PC-3 (cell line): ENCODE measurements around the gene SLC6A7. TPM values are rescaled to one million over a fixed set of nuclear protein-coding genes. Genes with fewer than 3 reads are reported as not detected.

Experiments used
- ATAC-seq: fragments of 200-7000 bp; cut with Tn5 transposase; 2 replicates; pipeline ENCODE4 v1.9.1; 2020; ENCODE audit warnings: mild to moderate bottlenecking, moderate library complexity
- BruUV-seq: library from RNA; stranded (reverse); fragments of 400-500 nt; replicated peaks from 2 replicates; lab custom pipeline; 2021; lab: Mats Ljungman, UMichigan
- CTCF ChIA-PET: fragments of 300-600 bp; sonication (Branson Sonifier 250); formaldehyde crosslinking; loops from one replicate; lab custom pipeline; 2022; ENCODE audit warnings: antibody characterized with exemption; lab: Charles Lee
- POLR2A ChIA-PET: fragments of 300-600 bp; sonication (Branson Sonifier 250); formaldehyde crosslinking; loops from one replicate; lab custom pipeline; 2022; ENCODE audit warnings: antibody characterized with exemption; ENCODE audit not compliant: unreplicated experiment; lab: Charles Lee
- DNase-seq: peaks from one replicate; pipeline ENCODE4 v3.0.0-alpha.2; 2015
- H2AFZ ChIP-seq: fragments of 300-600 bp; sonication (generic); 2 replicates; pipeline ENCODE4 v1.6.0; 2016; ENCODE audit warnings: antibody characterized with exemption, low read length
- H3F3A ChIP-seq: fragments of 300-600 bp; sonication (generic); one replicate; pipeline ENCODE4 v1.6.0; 2017; ENCODE audit warnings: antibody characterized with exemption, low read length, control low read depth, mild to moderate bottlenecking; ENCODE audit not compliant: unreplicated experiment
- H3K27ac ChIP-seq: fragments of 300-600 bp; sonication (generic); 2 replicates; pipeline ENCODE4 v1.5.1; 2016; ENCODE audit warnings: mild to moderate bottlenecking, low read length
- H3K27me3 ChIP-seq: fragments of 300-600 bp; sonication (generic); 2 replicates; pipeline ENCODE4 v1.6.1; 2016; ENCODE audit warnings: low read length, mixed read lengths
- H3K36me3 ChIP-seq: fragments of 300-600 bp; sonication (generic); 2 replicates; pipeline ENCODE4 v1.6.1; 2016; ENCODE audit warnings: low read depth, mixed run types, low read length, mixed read lengths
- H3K4me1 ChIP-seq: fragments of 300-600 bp; sonication (generic); 2 replicates; pipeline ENCODE4 v1.5.1; 2016; ENCODE audit warnings: low read length; ENCODE audit not compliant: insufficient read depth
- H3K4me2 ChIP-seq: fragments of 300-600 bp; sonication (generic); 2 replicates; pipeline ENCODE4 v1.6.0; 2016; ENCODE audit warnings: low read length
- H3K4me3 ChIP-seq: fragments of 300-600 bp; sonication (generic); 2 replicates; pipeline ENCODE4 v1.5.1; 2016; ENCODE audit warnings: mild to moderate bottlenecking, low read length, mixed read lengths
- H3K79me2 ChIP-seq: fragments of 300-600 bp; sonication (generic); 2 replicates; pipeline ENCODE4 v1.6.1; 2017; ENCODE audit warnings: low read length, mixed read lengths
- H3K9ac ChIP-seq: fragments of 300-600 bp; sonication (generic); 2 replicates; pipeline ENCODE4 v1.6.0; 2016; ENCODE audit warnings: mild to moderate bottlenecking, low read length
- H3K9me2 ChIP-seq: fragments of 300-600 bp; sonication (generic); replicated peaks from 2 replicates; pipeline ENCODE4 v1.6.1; 2016; ENCODE audit warnings: mixed run types, low read length, mixed read lengths
- H3K9me3 ChIP-seq: fragments of 300-600 bp; sonication (generic); 2 replicates; pipeline ENCODE4 v1.6.1; 2016; ENCODE audit warnings: low read length, mixed read lengths
- H4K20me1 ChIP-seq: fragments of 300-600 bp; sonication (generic); 2 replicates; pipeline ENCODE4 v1.6.1; 2016; ENCODE audit warnings: low read length, mixed read lengths
- CTCF ChIP-seq: fragments of 300-600 bp; sonication (generic); conservative IDR thresholded peaks from 2 replicates; pipeline ENCODE4 v1.5.1; 2017; ENCODE audit warnings: antibody characterized with exemption, low read depth, mild to moderate bottlenecking, low read length
- EZH2 ChIP-seq: fragments of 300-600 bp; sonication (generic); IDR thresholded peaks from one replicate; pipeline ENCODE4 v1.6.1; 2017; ENCODE audit warnings: antibody characterized with exemption, mild to moderate bottlenecking, low read length; ENCODE audit not compliant: unreplicated experiment
- EZH2phosphoT487 ChIP-seq: fragments of 300-600 bp; sonication (generic); IDR thresholded peaks from 2 replicates; pipeline ENCODE4 v1.6.1; 2018; ENCODE audit warnings: mild to moderate bottlenecking, antibody characterized with exemption, low read length, borderline replicate concordance
- intact Hi-C: fragments of 100-400 bp; cut with micrococcal nuclease; formaldehyde crosslinking; loops from 2 replicates; pipeline ENCODE4 v1.9.0; 2023
- total RNA-seq: library from RNA; depleted of rRNA; stranded (reverse); fragments of >200 nt; gene quantifications from 2 replicates; pipeline ENCODE4 v1.2.3, GENCODE V29; 2014

Gene SLC6A7
- total RNA-seq, 1 experiment from 2014 or later, result 0.29 TPM

- Histone ChIP-seq H3K27ac (no peak overlapping the region), H3K4me2 (no peak overlapping the region), H3F3A (no peaks in the 10 kb centered on the region), H3K27me3 (no peaks in the 10 kb centered on the region), H3K9me3 (no peaks in the 10 kb centered on the region), H3K4me1 (peaks cover 5% of the 10 kb centered on the region), H3K9me2 (no peaks in the 10 kb centered on the region), H3K79me2 (no peaks in the 10 kb centered on the region), H4K20me1 (no peaks in the 10 kb centered on the region), H3K9ac (no peak overlapping the region), H3K36me3 (no peaks in the 10 kb centered on the region), H3K4me3 (no peak overlapping the region), H2AFZ (no peak overlapping the region)
- DNase-seq (peak; percentile 46), ATAC-seq (peak; percentile 20; the same call in 1 of the 2 replicates)
- CTCF ChIA-PET, result no interaction called here
- POLR2A ChIA-PET, result no interaction called here
- intact Hi-C loops, result no loop called here
- no peak for TF ChIP-seq EZH2phosphoT487
- no peak for TF ChIP-seq EZH2
- no peak for TF ChIP-seq CTCF
- BruUV-seq, result no TSS peak
Measured at GRCh38 chr5:150148117-150148927, 41.5 kb upstream of the SLC6A7 start.

- H3K9ac ChIP-seq, result no peak overlapping the region
- no peak overlapping the region for H3K4me3 ChIP-seq
- H3K4me2 ChIP-seq, result no peak overlapping the region
- H3K27ac ChIP-seq, result no peak overlapping the region
- no peaks in the 10 kb centered on the region for H3K9me3 ChIP-seq
- TF ChIP-seq EZH2phosphoT487 (no peak), EZH2 (no peak), CTCF (no peak)
- H3K4me1 ChIP-seq, result no peaks in the 10 kb centered on the region
- ChIA-PET CTCF (interaction anchor here (0.5 to 0.6 kb wide), 2 partner anchors 22 to 235 kb away, joined by 3 to 11 read pairs; no protein-coding TSS in a partner anchor), POLR2A (no interaction called here)
- no peaks in the 10 kb centered on the region for H3K36me3 ChIP-seq
- ATAC-seq (no peak), DNase-seq (no peak)
- H3K9me2 ChIP-seq, result no peaks in the 10 kb centered on the region
- intact Hi-C loops, result no loop called here
- H3K79me2 ChIP-seq, result no peaks in the 10 kb centered on the region
- H3F3A ChIP-seq, result no peaks in the 10 kb centered on the region
- H4K20me1 ChIP-seq, result no peaks in the 10 kb centered on the region
- no TSS peak for BruUV-seq
- H2AFZ ChIP-seq, result no peak overlapping the region
- no peaks in the 10 kb centered on the region for H3K27me3 ChIP-seq
Measured at GRCh38 chr5:150149618-150150017, 40.2 kb upstream of the SLC6A7 start.
